ENCODE measurements around the gene ZNF592. TPM values are rescaled to one million over a fixed set of nuclear protein-coding genes. Genes with fewer than 3 reads are reported as not detected.

ZNF592 gene
- total RNA-seq, 1 experiment from 2014 or later: 3.9 TPM

DNA sequence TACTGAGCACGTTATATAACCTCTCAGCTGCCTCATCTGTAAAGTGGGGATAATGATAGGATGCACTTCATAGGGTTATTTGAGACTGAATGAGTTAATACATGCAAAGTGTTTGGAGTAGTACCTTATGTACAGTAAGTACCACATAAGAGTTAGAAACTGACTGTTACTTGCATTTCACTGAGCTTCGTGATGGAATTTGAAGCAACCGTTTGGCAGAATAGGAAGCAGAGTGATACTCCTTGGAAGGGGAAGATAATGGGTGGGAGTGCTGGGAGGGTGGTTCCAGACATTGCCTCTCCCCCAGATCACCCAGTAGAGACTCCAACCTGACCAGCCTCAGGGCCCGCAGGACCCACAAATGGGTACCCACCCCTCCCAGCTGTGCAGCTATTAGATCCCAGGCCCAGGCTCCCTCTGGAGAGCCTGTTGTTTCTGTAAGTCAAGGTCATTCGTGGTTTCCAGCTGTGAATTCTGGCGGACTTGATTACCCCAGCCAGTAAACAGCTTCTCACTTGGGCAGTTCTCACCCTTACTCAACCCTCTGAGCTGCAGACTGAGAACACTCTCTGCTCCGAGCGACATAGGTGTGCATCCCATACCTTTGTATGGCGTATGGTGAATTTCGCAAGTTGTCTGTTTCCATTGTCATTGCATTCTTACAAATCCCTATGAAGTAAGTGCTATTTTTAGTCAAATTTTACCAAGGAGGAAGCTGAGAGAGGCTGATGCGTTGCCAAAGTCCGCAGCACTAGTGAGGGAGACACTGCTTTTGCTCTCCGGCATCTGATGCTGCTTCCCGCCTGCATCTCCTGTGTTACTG lies 79.9 kb downstream of the ZNF592 start:
- DNase-seq (ENCODE audit: low spot score): no peak

DNA sequence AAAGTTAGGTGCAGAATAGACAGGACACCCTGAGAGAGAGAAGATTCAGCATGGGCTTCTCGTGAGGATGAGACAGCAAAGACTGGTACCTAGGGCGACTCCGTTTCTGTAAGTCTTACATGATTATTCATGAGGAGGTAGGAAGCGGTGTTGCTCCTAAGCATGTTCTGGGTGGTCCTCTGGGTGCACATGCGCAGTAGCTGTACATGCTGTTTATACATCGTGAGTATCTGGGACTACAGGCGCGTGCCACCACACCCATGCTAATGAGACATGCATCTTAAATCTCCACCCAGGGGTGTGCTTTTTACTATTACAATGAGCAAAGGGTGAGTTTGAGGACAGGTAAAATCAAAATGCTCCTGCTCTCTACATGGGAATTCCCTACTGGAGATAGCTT lies 81.0 kb downstream of the ZNF592 start:
- no peak for DNase-seq (ENCODE audit: low spot score)

DNA sequence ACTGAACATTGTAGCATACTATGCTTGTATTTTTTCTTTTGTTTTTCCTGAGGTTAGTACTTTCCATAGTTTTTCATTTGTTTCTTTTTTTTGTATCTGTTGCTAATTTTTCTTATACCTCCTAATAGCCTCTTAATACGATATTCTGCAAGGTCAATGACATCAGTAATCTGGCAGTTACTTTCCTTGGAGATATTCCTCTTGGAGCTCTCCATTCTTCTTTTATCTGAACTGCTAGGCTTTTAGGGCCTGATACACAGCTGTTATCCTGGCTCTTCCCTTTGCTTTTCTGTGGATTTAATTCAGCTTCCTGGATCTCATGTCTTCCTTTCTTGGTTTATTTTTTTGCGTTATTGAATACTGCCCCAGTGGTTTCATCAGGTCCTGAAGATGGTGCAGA lies 81.6 kb downstream of the ZNF592 start:
- no peak for DNase-seq (ENCODE audit: low spot score)

DNA sequence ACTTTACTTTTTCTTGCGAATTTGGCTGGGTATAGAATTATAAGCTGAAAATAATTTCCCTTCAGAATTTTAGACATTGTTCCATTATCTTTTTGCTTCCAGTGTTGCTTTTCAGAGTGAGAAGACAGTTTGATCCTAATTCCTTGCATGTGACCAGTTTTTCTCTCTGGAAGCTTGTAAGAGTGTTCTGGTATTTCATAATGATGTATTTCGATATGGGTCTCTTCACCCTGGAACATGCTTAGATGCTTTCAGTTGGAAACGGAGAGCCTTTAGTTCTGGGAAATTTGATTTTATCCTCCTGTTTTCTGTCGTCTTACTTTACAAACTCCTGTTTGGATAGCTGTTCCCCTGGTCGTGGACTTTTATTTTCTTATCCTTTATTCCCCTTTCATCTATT lies 82.6 kb downstream of the ZNF592 start:
- DNase-seq (ENCODE audit: low spot score): no peak

DNA sequence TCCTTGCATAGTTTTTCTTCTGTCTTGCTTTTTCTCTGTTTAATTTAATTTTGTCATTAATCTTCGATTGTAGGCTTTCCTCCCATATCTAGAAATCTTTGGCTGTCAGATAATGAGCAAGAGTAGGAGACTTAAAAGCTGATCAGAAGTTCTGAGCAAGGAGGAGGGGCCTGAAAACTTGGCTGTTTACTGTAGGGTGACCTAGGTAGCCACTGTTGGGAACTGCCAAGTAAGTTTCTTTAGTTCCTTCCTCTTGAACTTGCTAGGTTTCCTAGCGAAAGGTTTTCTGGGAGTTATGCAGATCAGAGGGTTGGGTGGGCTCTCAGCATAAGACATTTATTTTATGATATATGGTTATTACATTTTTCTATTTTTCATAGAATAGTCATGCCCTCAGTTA lies 83.2 kb downstream of the ZNF592 start:
- DNase-seq (ENCODE audit: low spot score): no peak

DNA sequence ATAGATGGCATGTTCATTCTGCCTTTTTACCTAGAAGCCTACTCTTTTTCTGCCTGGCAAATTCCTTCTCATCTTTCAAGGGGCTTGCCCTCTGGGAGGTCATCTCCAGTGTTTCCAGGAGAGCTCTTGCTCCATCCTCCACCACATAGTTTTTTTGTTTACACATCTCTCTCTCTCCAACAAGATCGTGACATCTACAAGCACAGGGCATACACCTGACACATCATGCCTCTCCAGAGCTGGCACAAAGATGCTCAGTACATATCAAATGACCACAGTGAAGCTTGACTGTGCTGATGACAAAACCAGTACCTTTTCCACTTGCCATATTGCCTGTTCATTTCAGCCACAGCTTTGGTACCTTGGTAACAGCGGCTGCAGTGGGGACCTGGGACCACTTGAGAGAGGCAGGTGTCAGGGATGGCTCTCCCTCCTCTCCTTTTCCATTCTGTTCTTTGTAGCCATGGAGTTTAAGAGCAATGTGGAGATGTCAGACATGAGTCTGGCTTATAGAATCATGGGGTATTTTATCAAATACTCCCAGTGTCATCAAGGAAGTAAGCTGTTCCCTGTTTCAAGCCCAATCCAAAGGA lies 84.2 kb downstream of the ZNF592 start:
- DNase-seq (ENCODE audit: low spot score): no peak

DNA sequence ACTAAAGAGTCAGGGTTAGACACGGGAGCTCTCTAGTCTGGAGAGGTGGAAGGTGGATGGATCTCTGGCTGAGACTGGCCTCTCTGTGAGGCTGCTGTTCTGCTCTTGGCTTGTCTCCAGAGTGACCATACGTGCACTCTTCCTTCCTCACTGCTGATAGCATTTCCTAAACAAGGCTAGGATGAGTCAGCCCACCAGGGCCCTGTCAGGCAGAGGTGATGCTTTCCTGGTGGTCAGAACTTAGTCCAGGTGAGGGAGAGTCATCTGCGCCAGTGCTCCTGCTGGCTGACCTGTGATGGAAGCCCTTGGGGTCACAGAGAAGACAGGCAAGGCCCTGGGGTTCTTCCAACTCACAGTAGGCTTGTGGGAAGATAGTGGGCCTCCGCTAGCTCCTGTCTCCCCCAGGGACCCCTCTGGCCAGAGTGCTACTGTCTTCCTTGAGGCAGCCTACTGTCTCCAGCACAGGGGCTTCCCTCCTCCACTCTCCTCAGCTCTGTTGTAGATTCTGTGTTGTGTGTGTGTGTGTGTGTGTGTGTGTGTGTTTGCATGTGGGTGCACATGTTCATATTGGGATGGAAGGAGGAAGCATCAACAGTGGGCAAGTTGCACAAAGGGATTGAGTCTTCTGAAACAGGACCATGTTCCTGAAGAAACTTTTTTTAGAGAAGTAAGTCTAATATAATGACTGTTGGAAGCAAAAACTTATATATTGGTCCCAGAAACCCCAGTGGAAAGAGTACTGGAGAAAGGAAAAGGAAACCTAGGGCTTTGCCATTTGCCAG lies 85.2 kb downstream of the ZNF592 start:
- no peak for DNase-seq (ENCODE audit: low spot score)

DNA sequence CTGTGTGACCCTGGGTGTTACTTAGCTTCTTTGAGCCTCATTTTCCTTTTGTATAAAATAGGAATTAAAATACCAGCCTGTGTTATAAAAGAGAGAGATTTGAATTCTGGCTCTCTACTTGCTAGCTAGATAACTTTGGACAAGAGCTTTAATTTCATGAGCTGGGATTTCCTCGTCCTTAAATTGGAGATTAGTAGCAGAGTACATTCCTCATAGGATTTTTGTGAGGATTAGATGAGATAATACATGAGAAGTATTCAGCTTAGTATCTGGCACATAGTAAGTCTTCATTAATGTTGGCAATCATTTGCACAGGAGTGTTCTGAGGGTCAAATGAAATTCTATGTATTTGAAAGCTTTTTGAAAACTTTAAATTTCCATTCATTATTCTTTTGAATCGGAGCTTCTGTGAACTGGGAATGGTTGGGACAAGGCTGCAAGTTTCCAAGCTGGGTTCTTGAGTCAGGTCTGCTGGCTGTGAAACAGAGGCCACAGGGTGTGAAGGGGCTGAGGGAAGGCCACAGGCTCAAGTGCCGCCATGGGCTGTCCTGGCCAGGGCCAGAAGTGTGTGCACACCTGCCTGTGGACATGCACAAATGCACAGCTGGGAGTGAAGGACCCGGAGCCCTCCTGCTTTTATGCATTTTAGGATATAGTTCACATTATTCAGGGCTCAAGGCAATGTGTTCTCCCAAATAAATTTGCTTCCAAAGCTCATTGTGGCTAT lies 86.0 kb downstream of the ZNF592 start:
- no peak for DNase-seq (ENCODE audit: low spot score)

DNA sequence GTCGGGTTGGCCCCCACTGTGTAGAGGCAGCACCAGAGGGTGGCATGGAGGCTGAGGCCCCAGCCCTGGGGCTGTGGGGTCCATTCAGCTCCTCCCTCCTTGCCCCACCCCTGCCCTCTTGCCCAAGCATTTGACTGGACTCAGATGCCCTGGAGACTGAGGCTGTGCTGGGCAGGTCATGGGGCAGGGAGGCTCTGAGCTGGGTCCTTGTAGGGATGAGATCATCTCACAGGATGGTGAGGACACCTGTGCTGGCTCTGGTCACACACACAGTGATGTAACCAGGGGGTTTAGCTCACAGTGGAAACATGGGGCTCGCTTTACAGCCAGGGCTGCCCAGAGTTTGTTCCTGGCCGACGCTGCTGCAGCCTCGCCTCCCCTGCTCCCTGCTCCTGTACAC lies 86.6 kb downstream of the ZNF592 start:
- no peak for DNase-seq (ENCODE audit: low spot score)

DNA sequence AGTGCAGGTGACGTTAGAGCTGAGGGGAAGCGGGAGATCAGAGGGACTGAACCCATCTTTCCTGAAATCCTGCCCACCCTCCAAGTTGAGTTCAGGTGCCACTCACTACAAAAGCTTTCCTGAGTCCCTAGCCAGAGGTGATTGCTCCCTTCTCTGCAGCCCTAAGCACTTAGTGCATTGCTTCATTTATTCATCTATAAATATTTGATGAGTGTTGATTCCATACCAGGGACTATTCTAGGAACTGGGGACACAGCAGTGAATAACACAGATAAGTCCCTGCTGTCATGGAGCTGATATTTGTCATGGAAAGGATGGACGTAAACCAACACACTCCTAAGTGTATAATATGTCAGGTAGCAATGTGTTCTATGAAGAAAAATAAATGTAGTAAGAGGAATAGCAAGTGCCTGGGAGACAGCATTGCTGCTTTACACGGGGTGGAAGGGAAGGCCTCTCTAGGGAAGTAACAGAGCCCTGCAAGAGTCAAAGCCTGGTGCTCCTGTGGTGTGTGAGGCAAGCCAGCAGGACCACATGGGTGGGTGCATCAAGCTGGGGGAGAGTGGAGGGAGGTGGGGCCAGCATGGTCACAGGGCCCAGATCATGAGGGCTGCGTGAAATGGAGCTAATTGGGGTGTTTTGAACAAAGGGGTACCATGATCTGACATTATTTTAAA lies 87.4 kb downstream of the ZNF592 start:
- DNase-seq (ENCODE audit: low spot score): no peak

DNA sequence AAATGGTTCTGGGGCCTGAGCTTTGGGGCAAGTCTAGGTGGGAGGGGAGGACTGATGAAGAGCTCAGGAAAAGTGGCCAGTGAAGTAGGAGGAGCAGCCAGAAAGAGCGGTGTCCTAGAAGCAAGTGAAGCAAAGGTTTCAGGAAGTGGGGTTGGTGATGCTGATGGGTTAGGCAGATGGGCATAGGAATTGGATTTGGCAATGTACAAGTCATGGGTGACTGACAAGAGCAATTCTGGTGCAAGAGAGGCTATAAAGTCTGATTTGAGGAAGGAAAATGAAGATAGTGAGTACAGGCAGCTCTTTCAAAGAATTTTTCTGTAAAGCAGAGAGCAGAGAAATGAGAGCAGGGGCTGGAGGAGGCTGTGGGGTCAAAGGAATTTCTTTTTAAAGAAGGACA lies 88.5 kb downstream of the ZNF592 start:
- no peak for DNase-seq (ENCODE audit: low spot score)

DNA sequence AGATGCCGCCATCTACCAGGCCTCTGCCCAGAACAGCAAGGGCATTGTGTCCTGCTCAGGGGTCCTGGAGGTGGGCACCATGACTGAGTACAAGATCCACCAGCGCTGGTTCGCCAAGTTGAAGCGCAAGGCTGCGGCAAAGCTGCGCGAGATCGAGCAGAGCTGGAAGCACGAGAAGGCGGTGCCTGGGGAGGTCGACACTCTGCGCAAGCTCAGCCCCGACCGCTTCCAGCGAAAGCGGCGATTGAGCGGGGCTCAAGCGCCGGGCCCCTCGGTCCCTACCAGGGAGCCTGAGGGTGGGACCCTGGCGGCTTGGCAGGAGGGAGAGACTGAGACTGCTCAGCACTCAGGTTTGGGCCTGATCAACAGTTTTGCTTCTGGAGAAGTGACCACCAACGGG lies 91.3 kb downstream of the ZNF592 start:
- DNase-seq (ENCODE audit: low spot score): no peak

DNA sequence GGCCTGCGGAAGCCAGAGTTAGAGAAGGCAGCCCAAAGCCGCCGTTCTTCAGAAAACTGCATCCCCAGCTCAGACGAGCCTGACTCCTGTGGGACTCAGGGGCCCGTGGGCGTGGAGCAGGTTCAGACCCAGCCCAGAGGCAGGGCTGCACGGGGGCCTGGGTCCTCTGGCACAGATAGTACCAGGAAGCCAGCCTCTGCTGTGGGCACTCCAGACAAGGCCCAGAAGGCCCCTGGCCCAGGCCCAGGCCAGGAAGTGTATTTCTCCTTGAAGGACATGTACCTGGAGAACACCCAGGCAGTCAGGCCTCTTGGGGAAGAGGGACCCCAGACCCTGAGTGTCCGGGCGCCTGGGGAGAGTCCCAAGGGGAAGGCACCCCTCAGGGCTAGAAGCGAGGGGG lies 91.9 kb downstream of the ZNF592 start:
- no peak for DNase-seq (ENCODE audit: low spot score)

DNA sequence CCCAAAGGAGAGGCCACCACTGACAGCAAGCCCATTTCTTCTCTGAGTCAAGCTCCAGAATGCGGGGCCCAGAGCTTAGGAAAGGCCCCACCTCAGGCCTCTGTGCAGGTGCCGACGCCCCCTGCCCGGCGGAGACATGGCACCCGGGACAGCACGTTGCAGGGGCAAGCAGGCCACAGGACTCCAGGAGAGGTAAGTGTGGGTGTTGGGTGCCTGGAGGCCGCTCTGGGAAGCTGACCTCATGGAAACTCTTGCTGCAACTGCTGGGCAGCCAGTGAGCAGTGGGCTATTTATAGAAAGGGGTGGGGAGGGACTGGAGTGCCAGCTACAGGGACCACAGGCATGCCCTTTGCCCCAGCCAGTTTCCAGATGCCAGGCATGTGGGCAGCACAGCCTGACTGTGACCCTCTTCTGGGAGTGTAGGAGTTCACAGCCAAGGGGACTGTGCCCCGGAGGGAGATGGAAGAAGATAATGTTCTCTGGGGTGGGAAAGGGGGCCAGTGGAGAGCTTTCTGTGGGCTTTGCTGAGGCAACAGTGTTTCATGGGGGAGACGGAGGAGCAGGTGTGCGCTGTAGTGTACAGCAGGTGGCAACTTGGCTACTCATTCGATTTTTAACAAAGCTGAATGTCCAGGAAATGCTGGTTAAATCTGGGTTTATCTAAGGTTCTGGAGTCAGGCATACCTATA lies 92.5 kb downstream of the ZNF592 start:
- peak; percentile 74 for DNase-seq (ENCODE audit: low spot score)

DNA sequence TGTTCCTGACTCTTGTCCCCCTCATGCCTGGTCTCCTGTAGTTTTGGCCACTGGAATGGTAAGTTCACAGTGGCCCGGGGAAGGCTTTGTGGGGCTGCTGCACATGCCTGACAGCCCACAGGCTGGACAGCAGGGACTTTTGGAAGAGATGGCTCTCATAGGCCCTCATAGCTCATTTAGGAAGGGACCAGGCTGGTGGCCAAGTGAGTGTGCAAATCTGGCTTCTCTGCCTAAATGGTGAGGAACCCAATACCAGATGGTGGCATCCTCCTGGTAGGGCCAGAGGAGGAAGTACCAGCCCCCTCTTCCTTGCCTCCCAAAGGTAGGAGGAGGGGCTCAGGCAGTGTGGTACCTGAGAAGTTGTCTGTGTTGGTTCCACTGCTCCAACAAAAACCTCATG lies 94.4 kb downstream of the ZNF592 start:
- DNase-seq (ENCODE audit: low spot score): no peak

DNA sequence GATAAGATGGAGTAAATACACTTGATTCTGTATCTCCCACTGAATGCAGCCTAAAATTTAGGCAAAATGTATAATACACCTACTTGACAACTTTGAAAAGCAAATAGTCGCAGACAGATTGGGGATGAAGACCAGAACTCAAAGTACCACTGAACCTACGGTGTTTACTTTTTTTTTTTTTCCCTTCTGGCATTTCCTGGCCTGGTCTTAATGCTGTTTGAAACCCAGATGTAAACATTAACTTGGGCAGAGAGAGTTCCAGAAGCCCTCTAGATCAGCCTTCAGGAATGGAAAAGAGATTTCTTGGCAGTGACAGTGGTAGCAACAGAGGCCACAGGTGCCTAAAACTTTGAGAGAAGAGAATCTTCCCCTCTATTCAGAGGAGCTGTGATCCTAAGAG lies 96.6 kb downstream of the ZNF592 start:
- DNase-seq (ENCODE audit: low spot score): no peak

DNA sequence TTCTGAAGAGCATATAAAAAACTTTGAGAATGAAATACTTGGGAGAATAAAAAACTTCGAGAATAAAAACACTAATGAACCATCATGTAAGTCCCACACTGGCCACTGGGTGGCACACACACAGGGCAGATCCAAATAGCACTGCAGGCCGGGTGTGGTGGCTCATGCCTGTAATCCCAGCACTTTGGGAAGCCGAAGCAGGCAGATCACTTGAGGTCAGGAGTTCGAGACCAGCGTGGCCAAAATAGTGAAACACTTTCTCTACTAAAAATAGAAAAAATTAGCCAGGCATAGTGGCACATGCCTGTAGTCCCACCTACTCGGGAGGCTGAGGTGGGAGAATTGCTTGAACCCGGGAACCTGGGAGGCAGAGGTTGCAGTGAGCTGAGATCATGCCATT lies 97.2 kb downstream of the ZNF592 start:
- DNase-seq (ENCODE audit: low spot score): peak; percentile 51

DNA sequence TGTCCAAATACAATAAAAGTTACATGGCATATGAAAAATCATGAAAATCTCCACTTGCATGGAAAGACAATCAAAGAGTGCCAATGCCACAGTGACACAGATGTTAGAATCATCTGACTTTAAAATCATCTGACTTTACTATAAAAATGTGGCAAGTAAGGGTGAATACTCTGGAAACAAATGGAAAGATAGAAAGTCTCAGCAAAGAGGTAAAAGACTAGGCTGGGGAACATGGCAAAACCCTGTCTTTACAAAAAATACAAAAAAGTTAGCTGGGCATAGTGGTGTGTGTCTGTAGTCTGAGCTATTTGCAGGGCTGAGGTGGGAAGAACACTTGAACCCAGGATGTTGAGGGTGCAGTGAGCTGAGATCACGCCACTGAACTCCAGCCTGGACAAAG lies 97.9 kb downstream of the ZNF592 start:
- DNase-seq (ENCODE audit: low spot score): no peak

DNA sequence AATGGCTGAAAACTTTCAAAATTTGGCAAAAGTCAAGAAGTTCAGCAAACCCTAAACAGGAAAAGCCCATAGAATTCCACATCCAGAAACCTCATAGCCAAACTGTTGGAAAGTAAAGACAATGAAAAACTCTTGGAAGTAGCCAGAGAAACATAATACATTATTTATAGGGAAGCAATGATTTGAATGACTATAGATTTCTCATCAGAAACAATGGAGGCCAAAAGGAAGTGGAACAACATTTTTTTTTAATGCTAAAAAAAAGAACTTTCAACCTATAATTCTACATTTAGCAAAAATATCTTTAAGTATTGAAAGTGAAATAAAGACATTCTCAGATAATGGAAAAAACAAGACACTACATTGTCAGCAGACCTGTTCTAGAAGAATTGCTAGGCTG lies 99.0 kb downstream of the ZNF592 start:
- no peak for DNase-seq (ENCODE audit: low spot score)

DNA sequence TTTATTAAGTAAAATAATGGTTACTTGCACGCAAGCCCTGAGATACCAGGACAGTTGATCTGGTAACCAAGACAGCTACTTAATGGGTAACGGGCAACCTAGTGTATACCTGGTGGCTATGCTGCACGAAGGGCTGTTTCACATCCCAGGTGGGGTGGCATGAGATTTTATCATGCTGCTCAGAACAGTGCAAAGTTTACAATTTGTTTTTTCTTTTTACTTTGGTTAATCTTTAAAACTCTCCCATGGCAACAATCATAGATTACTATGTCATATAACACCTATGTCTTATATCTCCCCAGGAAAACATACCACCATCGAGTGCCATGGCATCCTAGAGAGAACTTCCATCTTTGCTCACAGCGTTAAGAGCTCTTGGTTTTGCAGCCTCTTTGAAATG lies 103.8 kb downstream of the ZNF592 start:
- DNase-seq (ENCODE audit: low spot score): no peak

DNA sequence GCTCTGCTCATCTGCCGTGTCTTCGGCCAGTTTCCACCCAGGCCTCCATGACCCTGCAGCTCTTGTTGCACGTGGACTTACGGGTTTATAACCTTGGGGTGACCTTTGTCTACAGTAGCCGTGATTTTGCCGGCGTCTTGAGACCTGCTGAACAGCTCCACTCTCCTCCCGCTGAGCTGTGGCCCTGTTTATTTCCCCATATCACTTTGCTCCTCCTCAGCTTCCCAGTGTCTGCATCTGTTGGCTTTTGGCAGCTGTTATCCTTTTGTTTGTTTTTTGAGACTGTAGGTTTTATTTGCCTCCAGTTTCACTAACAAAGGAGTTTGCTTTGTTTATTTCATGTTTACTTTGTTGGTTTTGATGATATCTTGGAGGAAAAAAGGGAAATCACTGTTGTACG lies 106.7 kb downstream of the ZNF592 start:
- DNase-seq (ENCODE audit: low spot score): no peak

Data from H4 (cell line).